Stimulated activated naive CD4-positive, alpha-beta T cell treated with Interleukin-2 at 50 U/mL for 16 hours (primary cell): Measurements from ENCODE around the gene PACRGL.
"Not testable (repeated sequence)": the region's sequence is repeated elsewhere in the genome, so short reads cannot be mapped to it uniquely, and the experiment has no call there.

Source experiments
- DNase-seq: peaks from one replicate; lab custom pipeline; 2025; lab: John Stamatoyannopoulos, UW

Gene PACRGL

GRCh38 chr4:20723463-20723862 lies 23.2 kb downstream of the PACRGL start:
- no peak for DNase-seq

- no peak for DNase-seq
These were observed 24.7 kb downstream of the PACRGL start for GRCh38 chr4:20724915-20725314.

GRCh38 chr4:20735931-20736330 lies 35.7 kb downstream of the PACRGL start:
- no peak for DNase-seq

- DNase-seq = not testable (repeated sequence)
These were observed 45.7 kb downstream of the PACRGL start for GRCh38 chr4:20746000-20746399.

- DNase-seq = no peak
These were observed 52.4 kb downstream of the PACRGL start for GRCh38 chr4:20752641-20753040.

- no peak for DNase-seq
These were observed 53.8 kb downstream of the PACRGL start for GRCh38 chr4:20754036-20754435.

GRCh38 chr4:20760053-20760452 lies 59.8 kb downstream of the PACRGL start:
- DNase-seq = no peak

- no peak for DNase-seq
These were observed 61.1 kb downstream of the PACRGL start for GRCh38 chr4:20761382-20761781.

- no peak for DNase-seq
These were observed 61.6 kb downstream of the PACRGL start for GRCh38 chr4:20761826-20762225.

- no peak for DNase-seq
These were observed 64.2 kb downstream of the PACRGL start for GRCh38 chr4:20764366-20764992.

GRCh38 chr4:20773144-20773997 lies 73.1 kb downstream of the PACRGL start:
- DNase-seq = peak; percentile 0

GRCh38 chr4:20778896-20779295 lies 78.6 kb downstream of the PACRGL start:
- DNase-seq = no peak

- not testable (repeated sequence) for DNase-seq
These were observed 82.9 kb downstream of the PACRGL start for GRCh38 chr4:20783134-20783533.

GRCh38 chr4:20787940-20788665 lies 87.8 kb downstream of the PACRGL start:
- no peak for DNase-seq
